ENCODE measurements around the gene ZCCHC7. TPM values are rescaled to one million over a fixed set of nuclear protein-coding genes. Genes with fewer than 3 reads are reported as not detected.

The ZCCHC7 gene
- total RNA-seq, 4 donors from 2014 or later = 13.8 to 24.6 (median 18.5) TPM

- TF ChIP-seq CTCF (IDR thresholded peaks at IDR 0.05; ENCODE audit: low read depth) = no peak
These were observed 212.2 kb downstream of the ZCCHC7 start for GRCh38 chr9:37332578-37332977.

GRCh38 chr9:37333288-37333687, 212.9 kb downstream of the ZCCHC7 start:
- no peak for TF ChIP-seq CTCF (IDR thresholded peaks at IDR 0.05; ENCODE audit: low read depth)

- no peak for TF ChIP-seq CTCF (IDR thresholded peaks at IDR 0.05; ENCODE audit: low read depth)
These were observed 214.9 kb downstream of the ZCCHC7 start for GRCh38 chr9:37335238-37335637.

GRCh38 chr9:37336150-37336549, 215.8 kb downstream of the ZCCHC7 start:
- no peak for TF ChIP-seq CTCF (IDR thresholded peaks at IDR 0.05; ENCODE audit: low read depth)

GRCh38 chr9:37337301-37337890, 217.0 kb downstream of the ZCCHC7 start:
- no peak for TF ChIP-seq CTCF (IDR thresholded peaks at IDR 0.05; ENCODE audit: low read depth)

- no peak for TF ChIP-seq CTCF (IDR thresholded peaks at IDR 0.05; ENCODE audit: low read depth)
These were observed 217.8 kb downstream of the ZCCHC7 start for GRCh38 chr9:37338218-37338617.

GRCh38 chr9:37339923-37340322, 219.5 kb downstream of the ZCCHC7 start:
- no peak for TF ChIP-seq CTCF (IDR thresholded peaks at IDR 0.05; ENCODE audit: low read depth)

Measured in subcutaneous adipose tissue (tissue), 4 donors.